Left lung (tissue), 10 donors: ENCODE measurements around the gene KANSL3. TPM values are rescaled to one million over a fixed set of nuclear protein-coding genes. Genes with fewer than 3 reads are reported as not detected.
A peak's percentile ranks its signal among the peaks of the same experiment; 100 is the strongest.

ENCODE experiments used
- ATAC-seq: fragments of 200-7000 bp; cut with Tn5 transposase; one replicate; pipeline ENCODE4 v1.9.1; 2020; ENCODE audit warnings: moderate library complexity
- DNase-seq, 4 donors: peaks; one replicate each; pipeline ENCODE4 v3.0.0-alpha.2; 2013 to 2020
- H3K27ac ChIP-seq, 2 donors: fragments of 200-600 bp; sonication (generic) in 1 of 2; one replicate each; pipeline versions ENCODE4 v1.5.0 to v1.8.0; 2020 to 2021
- H3K27me3 ChIP-seq, 2 donors: fragments of 200-600 bp; sonication (generic) in 1 of 2; one replicate each; pipeline versions ENCODE4 v1.5.0 to v1.8.0; 2020 to 2021
- H3K36me3 ChIP-seq, 2 donors: fragments of 200-600 bp; sonication (generic) in 1 of 2; one replicate each; pipeline versions ENCODE4 v1.5.0 to v1.8.0; 2020 to 2021
- H3K4me1 ChIP-seq, 2 donors: fragments of 200-600 bp; one replicate each; pipeline ENCODE4 v1.8.0; 2021
- H3K4me3 ChIP-seq, 2 donors: fragments of 200-600 bp; sonication (generic) in 1 of 2; one replicate each; pipeline versions ENCODE4 v1.5.0 to v1.8.0; 2020 to 2021; ENCODE audit warnings: mild to moderate bottlenecking in 1 of 2
- H3K9me3 ChIP-seq, 2 donors: fragments of 200-600 bp; sonication (generic) in 1 of 2; one replicate each; pipeline versions ENCODE4 v1.5.0 to v1.8.0; 2020 to 2021
- intact Hi-C, 2 donors: fragments of 100-400 bp; cut with DNase I; formaldehyde crosslinking; loops; one replicate each; pipeline versions ENCODE4 v1.11.2 to v1.14.2; 2022
- polyA plus RNA-seq, 6 donors: library from polyadenylated mRNA; unstranded; fragments of 120-200 nt; gene quantifications; one replicate each; pipeline ENCODE4 v1.2.1, GENCODE V29; 2013; ENCODE audit not compliant: insufficient read length in 6 of 6
- total RNA-seq, 2 donors: library from RNA; stranded (reverse); fragmentation: NEBNext Ultra II Directional; extraction: Animal tissue kit (Norgen Biotek cat#: 25700); gene quantifications; one replicate each; pipeline ENCODE4 v1.2.1, GENCODE V29; 2021
- TF ChIP-seq, protein P1 (sequence below), 2 donors: fragments of 200-600 bp; sonication (generic) in 1 of 2; IDR thresholded peaks; one replicate each; pipeline versions ENCODE4 v1.5.0 to v1.8.0; 2021; ENCODE audit warnings: antibody characterized with exemption in 2 of 2
- donor health status: DM: no; HTN: yes; CAD: no.
- donor health status: DM: no; HTN: no; CAD: no.

KANSL3 gene
- total and polyA plus RNA-seq, 8 donors = 39.9 to 61.5 (median 55.0) TPM

DNA sequence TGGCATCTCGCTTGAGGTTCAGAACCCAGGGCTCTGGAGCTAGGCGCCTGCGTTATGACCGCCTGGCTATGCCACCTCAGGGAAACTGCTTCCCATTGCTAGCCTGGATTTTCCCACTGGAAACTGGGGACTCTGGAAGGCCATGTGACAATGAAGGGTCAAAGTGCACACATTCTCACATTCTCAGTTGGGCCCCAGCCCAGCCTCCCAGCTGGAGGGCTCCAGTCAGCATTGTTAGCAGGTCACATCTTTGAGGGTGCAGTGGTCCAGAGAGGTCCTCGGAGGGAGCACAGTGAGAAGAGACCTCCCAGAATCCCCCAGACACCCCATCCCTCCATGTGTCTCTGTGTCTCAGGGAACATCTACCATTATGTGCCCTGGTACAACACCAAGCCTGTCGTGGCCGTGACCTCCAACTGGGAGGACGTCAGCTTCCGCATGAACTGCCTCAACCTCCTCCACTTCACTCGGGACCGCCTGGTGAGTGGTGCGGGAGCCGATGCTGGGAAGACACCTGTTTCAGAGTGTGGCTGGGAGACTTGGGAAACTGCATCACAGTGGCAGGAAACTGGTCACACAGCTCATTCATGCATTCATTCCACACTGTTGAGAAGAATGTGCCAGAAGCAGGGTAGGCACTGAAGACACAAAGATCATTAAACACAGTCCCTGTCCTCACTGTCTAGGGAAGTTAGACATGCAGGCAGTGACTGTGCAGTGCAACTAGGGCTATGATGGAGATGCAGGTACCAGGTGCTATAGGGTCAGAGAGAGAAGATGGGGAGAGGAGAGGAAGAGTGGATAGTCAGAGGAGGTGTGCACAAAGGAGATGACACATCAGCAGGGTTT, 46.1 kb upstream of the KANSL3 start:
- no peak for DNase-seq
- intact Hi-C loops = no loop called here
- H3K4me1 ChIP-seq = peaks cover 0 to 15% of the 10 kb centered on the region in 2 donors
- H3K9me3 ChIP-seq = no peaks in the 10 kb centered on the region
- H3K36me3 ChIP-seq = no peaks in the 10 kb centered on the region
- TF ChIP-seq, protein P1, sequence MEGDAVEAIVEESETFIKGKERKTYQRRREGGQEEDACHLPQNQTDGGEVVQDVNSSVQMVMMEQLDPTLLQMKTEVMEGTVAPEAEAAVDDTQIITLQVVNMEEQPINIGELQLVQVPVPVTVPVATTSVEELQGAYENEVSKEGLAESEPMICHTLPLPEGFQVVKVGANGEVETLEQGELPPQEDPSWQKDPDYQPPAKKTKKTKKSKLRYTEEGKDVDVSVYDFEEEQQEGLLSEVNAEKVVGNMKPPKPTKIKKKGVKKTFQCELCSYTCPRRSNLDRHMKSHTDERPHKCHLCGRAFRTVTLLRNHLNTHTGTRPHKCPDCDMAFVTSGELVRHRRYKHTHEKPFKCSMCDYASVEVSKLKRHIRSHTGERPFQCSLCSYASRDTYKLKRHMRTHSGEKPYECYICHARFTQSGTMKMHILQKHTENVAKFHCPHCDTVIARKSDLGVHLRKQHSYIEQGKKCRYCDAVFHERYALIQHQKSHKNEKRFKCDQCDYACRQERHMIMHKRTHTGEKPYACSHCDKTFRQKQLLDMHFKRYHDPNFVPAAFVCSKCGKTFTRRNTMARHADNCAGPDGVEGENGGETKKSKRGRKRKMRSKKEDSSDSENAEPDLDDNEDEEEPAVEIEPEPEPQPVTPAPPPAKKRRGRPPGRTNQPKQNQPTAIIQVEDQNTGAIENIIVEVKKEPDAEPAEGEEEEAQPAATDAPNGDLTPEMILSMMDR (IDR thresholded peaks at IDR 0.05) = no peak
- no peak overlapping the region for H3K4me3 ChIP-seq
- H3K27ac ChIP-seq = no peak overlapping the region
- no peaks in the 10 kb centered on the region for H3K27me3 ChIP-seq
- ATAC-seq = no peak

DNA sequence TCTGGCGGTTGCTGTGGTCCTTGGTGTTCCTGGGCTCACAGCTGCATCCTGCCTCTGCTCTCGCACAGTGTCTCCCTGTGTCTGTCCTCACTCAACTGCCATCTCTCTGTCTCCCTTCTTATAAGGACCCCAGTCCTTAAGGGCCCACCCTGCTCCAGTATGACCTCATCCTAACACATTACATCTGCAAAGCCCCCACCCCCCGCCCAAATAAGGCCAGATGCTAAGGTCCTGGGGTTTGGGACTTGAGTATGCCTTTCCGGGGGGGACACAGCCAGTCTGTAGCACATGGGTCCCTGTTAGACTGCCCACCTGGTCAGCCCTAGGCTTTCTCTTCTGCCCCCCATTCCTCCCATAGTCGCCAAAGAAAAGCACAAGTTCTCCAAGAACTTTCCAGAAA, 45.2 kb upstream of the KANSL3 start:
- no peaks in the 10 kb centered on the region for H3K36me3 ChIP-seq
- no peak overlapping the region for H3K27ac ChIP-seq
- TF ChIP-seq, protein P1 (IDR thresholded peaks at IDR 0.05) = no peak
- ATAC-seq (no peak), DNase-seq (no peak)
- no peaks in the 10 kb centered on the region for H3K27me3 ChIP-seq
- peaks cover 0 to 15% of the 10 kb centered on the region in 2 donors for H3K4me1 ChIP-seq
- intact Hi-C loops = no loop called here
- H3K4me3 ChIP-seq = no peak overlapping the region
- H3K9me3 ChIP-seq = no peaks in the 10 kb centered on the region

DNA sequence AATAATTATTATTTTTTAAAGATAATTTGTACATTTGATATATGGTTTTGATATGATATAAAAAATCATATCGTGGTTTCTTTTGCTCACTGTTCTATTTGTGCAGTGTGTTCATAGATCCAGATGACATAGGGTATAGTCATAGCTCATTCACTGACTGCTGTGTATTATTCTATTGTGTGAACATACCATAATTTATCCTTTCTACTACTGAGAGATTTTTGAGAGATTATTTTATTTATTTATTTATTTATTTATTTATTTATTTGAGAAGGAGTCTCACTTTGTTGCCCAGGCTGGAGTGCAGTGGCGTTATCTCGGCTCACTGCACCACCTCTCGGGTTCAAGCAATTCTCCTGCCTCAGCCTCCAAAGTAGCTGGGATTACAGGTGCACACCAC, 43.4 kb upstream of the KANSL3 start:
- Histone ChIP-seq H3K27ac (no peak overlapping the region), H3K36me3 (no peaks in the 10 kb centered on the region), H3K9me3 (no peaks in the 10 kb centered on the region), H3K27me3 (no peaks in the 10 kb centered on the region), H3K4me3 (no peak overlapping the region), H3K4me1 (peaks cover 0 to 15% of the 10 kb centered on the region in 2 donors)
- intact Hi-C loops = no loop called here
- TF ChIP-seq, protein P1 (IDR thresholded peaks at IDR 0.05) = no peak
- ATAC-seq (no peak), DNase-seq (no peak)

DNA sequence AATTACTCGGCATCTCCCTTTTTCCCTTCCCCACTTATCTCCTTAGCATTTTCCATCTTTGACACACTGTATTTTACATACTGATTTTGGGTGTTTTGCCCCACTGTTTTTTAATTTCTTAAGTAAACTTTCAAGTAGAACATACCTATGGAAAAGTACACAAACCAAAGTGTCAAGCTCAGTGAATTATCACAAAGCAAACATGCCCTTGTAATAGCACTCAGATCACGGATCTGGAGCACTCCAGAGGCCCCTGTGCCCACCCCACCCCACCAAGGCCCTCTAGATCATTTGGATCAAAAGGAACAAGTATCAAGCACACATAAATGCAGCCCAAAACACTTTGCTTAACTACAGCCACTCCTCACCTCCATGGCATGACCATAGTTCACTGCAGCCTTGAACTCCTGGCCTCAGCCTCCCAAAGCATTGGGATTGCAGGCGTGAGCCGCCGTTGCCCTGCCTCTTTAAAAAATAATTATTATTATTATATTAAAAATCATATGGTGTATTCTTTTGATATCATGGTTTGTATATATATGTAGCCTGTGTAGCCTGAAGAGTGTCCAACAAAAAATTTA, 42.5 kb upstream of the KANSL3 start:
- H3K36me3 ChIP-seq = no peaks in the 10 kb centered on the region
- peak overlapping the region in 1 of 2 donors; percentile 37 for H3K27ac ChIP-seq
- DNase-seq (peak in 2 of 4 donors; percentile 46 to 48), ATAC-seq (peak; percentile 85)
- peaks cover 0 to 12% of the 10 kb centered on the region in 2 donors for H3K4me1 ChIP-seq
- no peaks in the 10 kb centered on the region for H3K27me3 ChIP-seq
- no peak overlapping the region for H3K4me3 ChIP-seq
- TF ChIP-seq, protein P1 (IDR thresholded peaks at IDR 0.05) = no peak
- no peaks in the 10 kb centered on the region for H3K9me3 ChIP-seq
- intact Hi-C loops = no loop called here

DNA sequence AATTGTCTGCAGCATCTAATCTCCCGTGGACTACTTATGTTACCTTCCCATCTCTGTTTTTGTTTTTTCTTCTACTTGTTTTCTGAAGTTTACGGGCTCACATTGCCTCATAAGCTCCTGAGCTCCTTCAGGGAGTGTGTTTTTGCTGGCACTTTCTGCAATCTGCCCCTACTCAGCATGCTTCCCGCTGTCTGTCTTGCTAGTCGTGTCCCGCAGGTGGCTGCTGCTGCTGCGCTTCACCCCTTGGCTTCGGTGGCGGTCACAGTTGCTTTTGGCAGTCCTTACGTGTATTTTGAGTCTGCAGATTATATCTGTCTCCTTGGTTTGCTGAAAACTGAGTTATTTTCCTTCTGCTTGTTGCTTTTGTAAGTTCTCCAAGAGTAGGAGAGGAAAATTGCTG, 41.7 kb upstream of the KANSL3 start:
- ATAC-seq (peak; percentile 72), DNase-seq (no peak)
- Histone ChIP-seq H3K4me3 (no peak overlapping the region), H3K4me1 (peaks cover 0 to 4% of the 10 kb centered on the region in 2 donors), H3K27ac (peak overlapping the region in 1 of 2 donors; percentile 37), H3K9me3 (no peaks in the 10 kb centered on the region), H3K27me3 (no peaks in the 10 kb centered on the region), H3K36me3 (no peaks in the 10 kb centered on the region)
- TF ChIP-seq, protein P1 (IDR thresholded peaks at IDR 0.05) = no peak
- intact Hi-C loops = no loop called here
